ENCODE results near the gene SPRR3.

Gene SPRR3

GRCh38 chr1:152972196-152972886, 29.2 kb upstream of the SPRR3 start:
- Histone ChIP-seq H3K4me3 (replicated peaks; ENCODE audit: low read depth, low read length) (no peak overlapping the region), H3K27me3 (replicated peaks; ENCODE audit: control insufficient read depth, insufficient read depth, low read length) (no peaks in the 10 kb centered on the region), H3K36me3 (ENCODE audit: control insufficient read depth, insufficient read depth, low read length) (no peaks in the 10 kb centered on the region)
- no peak for TF ChIP-seq CTCF (IDR thresholded peaks at IDR 0.05; ENCODE audit: insufficient read depth, low read length, poor library complexity, severe bottlenecking)
- no peak for DNase-seq (ENCODE audit: extremely low read depth, insufficient read length)

- Histone ChIP-seq H3K36me3 (ENCODE audit: control insufficient read depth, insufficient read depth, low read length) (no peaks in the 10 kb centered on the region), H3K4me3 (replicated peaks; ENCODE audit: low read depth, low read length) (no peak overlapping the region), H3K27me3 (replicated peaks; ENCODE audit: control insufficient read depth, insufficient read depth, low read length) (peaks cover 2% of the 10 kb centered on the region; the same call in 1 of the 2 replicates)
- DNase-seq (ENCODE audit: extremely low read depth, insufficient read length), result no peak
- no peak for TF ChIP-seq CTCF (IDR thresholded peaks at IDR 0.05; ENCODE audit: insufficient read depth, low read length, poor library complexity, severe bottlenecking)
Measured at GRCh38 chr1:152976688-152977087, 24.9 kb upstream of the SPRR3 start.

- H3K4me3 ChIP-seq (replicated peaks; ENCODE audit: low read depth, low read length), result no peak overlapping the region
Measured at GRCh38 chr1:152977614-152978013, 23.9 kb upstream of the SPRR3 start.

DNA sequence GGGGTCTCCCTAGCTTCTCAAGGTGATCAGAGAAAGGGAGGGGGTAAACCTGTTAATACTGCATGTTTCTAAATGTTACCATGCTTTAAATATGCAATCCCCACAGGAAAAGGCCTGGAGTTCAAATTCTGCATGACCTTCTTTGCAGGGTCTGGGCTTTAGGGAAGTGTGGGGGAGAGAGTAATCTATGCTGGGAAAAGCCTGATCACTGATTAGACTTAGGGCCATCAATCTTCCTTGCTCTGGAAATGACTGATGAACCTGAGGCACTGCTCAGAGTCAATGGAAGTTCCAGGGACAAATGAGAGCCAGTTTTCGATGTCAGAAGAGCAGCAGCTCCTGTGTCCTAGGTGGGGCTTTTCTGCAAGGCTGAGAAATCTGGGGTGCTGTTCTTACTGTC, 20.9 kb upstream of the SPRR3 start:
- Histone ChIP-seq H3K27me3 (replicated peaks; ENCODE audit: control insufficient read depth, insufficient read depth, low read length) (peaks cover 2% of the 10 kb centered on the region; the same call in 1 of the 2 replicates), H3K36me3 (ENCODE audit: control insufficient read depth, insufficient read depth, low read length) (no peaks in the 10 kb centered on the region), H3K4me3 (replicated peaks; ENCODE audit: low read depth, low read length) (no peak overlapping the region)
- DNase-seq (ENCODE audit: extremely low read depth, insufficient read length), result no peak
- no peak for TF ChIP-seq CTCF (IDR thresholded peaks at IDR 0.05; ENCODE audit: insufficient read depth, low read length, poor library complexity, severe bottlenecking)

More at GRCh38 chr1:152977614-152978013, 23.9 kb upstream of the SPRR3 start:
- no peak for DNase-seq (ENCODE audit: extremely low read depth, insufficient read length)
- no peak for TF ChIP-seq CTCF (IDR thresholded peaks at IDR 0.05; ENCODE audit: insufficient read depth, low read length, poor library complexity, severe bottlenecking)
- H3K36me3 ChIP-seq (ENCODE audit: control insufficient read depth, insufficient read depth, low read length), result no peaks in the 10 kb centered on the region
- H3K27me3 ChIP-seq (replicated peaks; ENCODE audit: control insufficient read depth, insufficient read depth, low read length), result peaks cover 2% of the 10 kb centered on the region; the same call in 1 of the 2 replicates

GRCh38 chr1:152981146-152981871, 20.2 kb upstream of the SPRR3 start:
- H3K36me3 ChIP-seq (ENCODE audit: control insufficient read depth, insufficient read depth, low read length), result no peaks in the 10 kb centered on the region
- H3K4me3 ChIP-seq (replicated peaks; ENCODE audit: low read depth, low read length), result no peak overlapping the region
- TF ChIP-seq CTCF (IDR thresholded peaks at IDR 0.05; ENCODE audit: insufficient read depth, low read length, poor library complexity, severe bottlenecking), result no peak
- H3K27me3 ChIP-seq (replicated peaks; ENCODE audit: control insufficient read depth, insufficient read depth, low read length), result peaks cover 2% of the 10 kb centered on the region; the same call in 1 of the 2 replicates
- DNase-seq (ENCODE audit: extremely low read depth, insufficient read length), result no peak
